RWPE2 (cell line): ENCODE data around the gene ZNF587B.
A peak's percentile ranks its signal among the peaks of the same experiment; 100 is the strongest.
"Not testable (repeated sequence)": the region's sequence is repeated elsewhere in the genome, so short reads cannot be mapped to it uniquely, and the experiment has no call there.

Experiments
- ATAC-seq: fragments of 200-7000 bp; cut with Tn5 transposase; 3 replicates; pipeline ENCODE4 v1.9.1; 2021; ENCODE audit warnings: low read depth
- DNase-seq: peaks from one replicate; pipeline ENCODE4 v3.0.0-alpha.2; 2020; ENCODE audit warnings: low spot score
- H3K27ac ChIP-seq: fragments of 450-650 bp; 2 replicates; pipeline ENCODE4 v1.5.1; 2017; ENCODE audit warnings: mild to moderate bottlenecking; ENCODE audit not compliant: poor library complexity, severe bottlenecking
- H3K27me3 ChIP-seq: fragments of 250-450 bp; sonication (Bioruptor Pico); 2 replicates; pipeline ENCODE4 v1.5.1; 2021; ENCODE audit warnings: mild to moderate bottlenecking, moderate library complexity; ENCODE audit not compliant: insufficient read depth, poor library complexity, severe bottlenecking
- H3K36me3 ChIP-seq: fragments of 250-450 bp; sonication (Bioruptor Pico); 2 replicates; pipeline ENCODE4 v1.5.1; 2020; ENCODE audit warnings: low read depth, mild to moderate bottlenecking, moderate library complexity
- H3K4me1 ChIP-seq: fragments of 250-450 bp; sonication (Bioruptor Pico); 2 replicates; pipeline ENCODE4 v1.5.1; 2021; ENCODE audit warnings: mild to moderate bottlenecking, moderate library complexity; ENCODE audit not compliant: insufficient read depth, poor library complexity, severe bottlenecking
- H3K4me3 ChIP-seq: fragments of 250-450 bp; sonication (Bioruptor Pico); 2 replicates; pipeline ENCODE4 v1.5.1; 2021; ENCODE audit warnings: mild to moderate bottlenecking, moderate library complexity; ENCODE audit not compliant: severe bottlenecking
- H3K9me3 ChIP-seq: fragments of 250-450 bp; sonication (Bioruptor Pico); 2 replicates; pipeline ENCODE4 v1.5.1; 2021; ENCODE audit warnings: mild to moderate bottlenecking, moderate library complexity; ENCODE audit not compliant: severe bottlenecking
- TF ChIP-seq, protein P1 (sequence below): fragments of 450-650 bp; IDR thresholded peaks from one replicate; pipeline ENCODE4 v1.5.1; 2017; ENCODE audit warnings: mild to moderate bottlenecking, moderate library complexity; ENCODE audit not compliant: poor library complexity, severe bottlenecking

The ZNF587B gene

DNA sequence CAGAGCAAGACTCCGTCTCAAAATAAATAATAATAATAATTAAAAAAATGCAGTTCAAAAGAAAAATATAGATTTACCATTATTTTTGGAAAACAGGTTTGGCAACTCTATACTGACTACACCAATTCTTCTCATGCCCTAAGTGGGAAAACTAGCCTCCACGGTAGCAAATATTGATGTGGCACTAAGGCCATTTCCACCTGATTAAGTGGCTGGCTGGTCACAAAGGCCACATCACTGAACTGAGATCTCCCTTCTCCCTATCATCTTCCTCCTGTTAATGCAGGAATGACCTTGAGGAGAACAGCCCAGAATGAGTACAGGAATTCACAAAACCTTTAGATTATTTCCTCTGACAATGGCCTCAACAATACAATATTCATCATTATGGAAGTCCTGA, 40.1 kb downstream of the ZNF587B start:
- Histone ChIP-seq H3K9me3 (peaks cover 27% of the 10 kb centered on the region), H3K36me3 (peaks cover 56% of the 10 kb centered on the region), H3K27ac (no peak overlapping the region), H3K4me3 (no peak overlapping the region), H3K4me1 (no peaks in the 10 kb centered on the region), H3K27me3 (no peaks in the 10 kb centered on the region)
- TF ChIP-seq, protein P1, sequence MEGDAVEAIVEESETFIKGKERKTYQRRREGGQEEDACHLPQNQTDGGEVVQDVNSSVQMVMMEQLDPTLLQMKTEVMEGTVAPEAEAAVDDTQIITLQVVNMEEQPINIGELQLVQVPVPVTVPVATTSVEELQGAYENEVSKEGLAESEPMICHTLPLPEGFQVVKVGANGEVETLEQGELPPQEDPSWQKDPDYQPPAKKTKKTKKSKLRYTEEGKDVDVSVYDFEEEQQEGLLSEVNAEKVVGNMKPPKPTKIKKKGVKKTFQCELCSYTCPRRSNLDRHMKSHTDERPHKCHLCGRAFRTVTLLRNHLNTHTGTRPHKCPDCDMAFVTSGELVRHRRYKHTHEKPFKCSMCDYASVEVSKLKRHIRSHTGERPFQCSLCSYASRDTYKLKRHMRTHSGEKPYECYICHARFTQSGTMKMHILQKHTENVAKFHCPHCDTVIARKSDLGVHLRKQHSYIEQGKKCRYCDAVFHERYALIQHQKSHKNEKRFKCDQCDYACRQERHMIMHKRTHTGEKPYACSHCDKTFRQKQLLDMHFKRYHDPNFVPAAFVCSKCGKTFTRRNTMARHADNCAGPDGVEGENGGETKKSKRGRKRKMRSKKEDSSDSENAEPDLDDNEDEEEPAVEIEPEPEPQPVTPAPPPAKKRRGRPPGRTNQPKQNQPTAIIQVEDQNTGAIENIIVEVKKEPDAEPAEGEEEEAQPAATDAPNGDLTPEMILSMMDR = no peak
- DNase-seq = no peak
- no peak; the same call in 2 of the 3 replicates for ATAC-seq

DNA sequence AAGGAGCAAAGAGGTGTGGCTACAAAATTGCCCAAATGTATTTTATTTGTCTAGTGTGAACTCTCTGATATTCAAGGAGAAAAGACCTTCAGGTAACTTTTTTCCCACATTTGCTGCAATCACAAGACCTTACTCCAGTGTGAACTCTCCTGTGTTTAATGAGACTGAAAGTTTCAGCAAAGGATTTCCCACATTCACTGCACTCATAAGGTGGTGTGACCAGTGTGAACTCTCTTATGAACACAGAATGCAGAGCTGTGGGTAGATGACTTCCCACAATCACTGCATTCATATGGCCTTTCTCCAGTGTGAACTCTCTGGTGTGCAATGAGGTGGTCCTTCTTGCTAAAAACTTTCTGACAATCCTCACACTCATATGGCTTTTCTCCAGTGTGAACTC, 42.4 kb downstream of the ZNF587B start:
- Histone ChIP-seq H3K36me3 (peaks cover 45% of the 10 kb centered on the region), H3K4me1 (no peaks in the 10 kb centered on the region), H3K4me3 (no peak overlapping the region), H3K27me3 (no peaks in the 10 kb centered on the region), H3K9me3 (peaks cover 23% of the 10 kb centered on the region), H3K27ac (no peak overlapping the region)
- DNase-seq (no peak), ATAC-seq (no peak)
- TF ChIP-seq, protein P1 = no peak

DNA sequence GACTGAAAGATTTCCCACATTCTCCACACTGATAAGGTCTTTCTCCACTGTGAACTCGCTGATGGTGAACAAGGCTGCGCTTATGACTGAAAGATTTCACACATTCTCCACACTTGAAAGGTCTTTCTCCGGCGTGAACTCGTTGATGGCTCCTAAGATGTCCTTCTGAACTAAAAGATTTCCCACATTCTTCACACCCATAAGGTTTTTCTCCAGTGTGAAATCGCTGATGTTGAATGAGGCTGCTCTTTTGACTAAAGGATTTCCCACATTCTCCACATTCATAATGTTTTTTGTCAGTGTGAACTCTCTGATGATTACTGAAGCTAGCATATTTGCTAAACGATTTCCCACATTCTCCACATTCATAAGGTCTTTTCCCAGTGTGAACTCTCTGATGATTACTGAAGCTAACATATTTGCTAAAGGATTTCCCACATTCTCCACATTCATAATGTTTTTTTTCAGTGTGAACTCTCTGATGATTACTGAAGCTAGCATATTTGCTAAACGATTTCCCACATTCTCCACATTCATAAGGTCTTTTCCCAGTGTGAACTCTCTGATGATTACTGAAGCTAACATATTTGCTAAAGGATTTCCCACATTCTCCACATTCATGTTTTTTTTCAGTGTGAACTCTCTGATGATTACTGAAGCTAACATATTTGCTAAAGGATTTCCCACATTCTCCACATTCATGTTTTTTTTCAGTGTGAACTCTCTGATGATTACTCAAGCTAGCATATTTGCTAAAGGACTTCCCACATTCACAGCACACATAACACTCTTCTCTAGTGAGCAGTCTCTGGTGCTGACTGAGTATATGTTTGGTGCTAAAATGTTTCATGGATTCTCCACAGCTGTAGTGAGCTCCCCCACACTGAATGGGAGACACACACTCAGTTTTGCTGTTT, 44.0 kb downstream of the ZNF587B start:
- not testable (repeated sequence) for H3K4me3 ChIP-seq, H3K27ac ChIP-seq, H3K27me3 ChIP-seq, DNase-seq, ATAC-seq, H3K4me1 ChIP-seq
- Histone ChIP-seq H3K36me3 (peaks cover 37% of the 10 kb centered on the region), H3K9me3 (peaks cover 12% of the 10 kb centered on the region)

DNA sequence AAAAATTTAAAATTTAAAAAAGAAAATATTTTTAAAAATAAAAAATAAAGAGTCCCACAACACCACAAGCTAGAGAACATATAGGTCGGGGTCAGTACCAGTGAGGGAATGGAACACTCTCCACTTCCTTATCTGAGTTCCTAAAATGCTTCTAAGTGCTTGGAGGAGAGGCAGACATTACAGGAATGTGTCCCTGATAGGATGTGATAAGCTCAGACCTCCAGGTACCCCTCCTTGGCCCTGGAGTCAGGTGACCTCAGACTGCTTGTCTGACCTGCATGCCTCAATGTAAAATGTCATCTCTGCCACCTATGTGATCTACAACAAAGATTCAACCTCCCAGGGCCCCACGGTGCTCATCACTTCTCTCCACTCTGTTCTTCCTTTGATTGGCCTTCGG, 55.9 kb downstream of the ZNF587B start:
- no peaks in the 10 kb centered on the region for H3K27me3 ChIP-seq
- no peak overlapping the region for H3K27ac ChIP-seq
- TF ChIP-seq, protein P1 = no peak
- ATAC-seq = no peak
- H3K4me3 ChIP-seq = no peak overlapping the region
- H3K4me1 ChIP-seq = peaks cover 7% of the 10 kb centered on the region
- peaks cover 29% of the 10 kb centered on the region for H3K36me3 ChIP-seq
- peaks cover 3% of the 10 kb centered on the region for H3K9me3 ChIP-seq
- DNase-seq = no peak

DNA sequence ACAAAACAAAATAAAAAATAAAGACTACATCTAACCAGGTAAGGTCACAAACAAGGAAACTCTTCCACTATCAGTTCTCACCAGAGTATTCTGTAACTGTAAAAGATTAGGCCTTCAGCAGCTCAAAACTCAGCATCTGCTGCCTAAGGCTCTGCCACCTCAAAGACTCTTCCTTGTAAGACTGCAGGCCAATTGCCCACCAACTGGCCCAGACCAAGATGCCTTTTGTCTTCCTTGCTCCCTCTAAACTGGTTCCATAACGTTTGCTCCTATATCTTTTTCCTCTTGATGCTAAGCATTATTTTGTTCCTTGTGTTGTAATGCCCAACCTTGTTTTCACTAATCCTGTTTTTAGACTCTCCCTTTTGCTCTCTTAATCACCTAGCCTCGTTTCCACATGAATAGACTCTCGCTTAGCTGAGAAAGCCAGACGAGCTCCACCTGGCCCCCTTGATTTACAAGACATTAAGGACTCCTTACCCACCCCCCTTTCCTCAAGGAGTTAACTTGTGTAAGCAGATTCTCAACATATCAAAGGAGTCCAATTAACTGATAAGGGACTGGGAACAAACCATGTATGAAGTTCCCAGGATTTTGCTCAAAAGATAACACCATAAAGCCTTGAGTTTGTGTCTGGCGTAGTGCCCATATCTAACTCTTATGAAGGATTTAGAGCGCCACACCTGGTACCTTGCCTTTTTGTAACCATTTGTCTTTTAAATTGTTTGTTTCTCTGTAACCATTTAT, 57.3 kb downstream of the ZNF587B start:
- peaks cover 7% of the 10 kb centered on the region for H3K4me1 ChIP-seq
- H3K27ac ChIP-seq = no peak overlapping the region
- H3K9me3 ChIP-seq = peaks cover 3% of the 10 kb centered on the region
- H3K27me3 ChIP-seq = no peaks in the 10 kb centered on the region
- peak overlapping the region; percentile 48 for H3K4me3 ChIP-seq
- H3K36me3 ChIP-seq = peaks cover 29% of the 10 kb centered on the region
- DNase-seq (no peak), ATAC-seq (no peak)
- TF ChIP-seq, protein P1 = no peak
